K562 (cell line): ENCODE data around the gene ZNF71. TPM values are rescaled to one million over a fixed set of nuclear protein-coding genes. Genes with fewer than 3 reads are reported as not detected.
A peak's percentile ranks its signal among the peaks of the same experiment; 100 is the strongest.

Source experiments
- ATAC-seq: fragments of 200-7000 bp; cut with Tn5 transposase; 3 replicates; pipeline ENCODE4 v1.9.1; 2020; ENCODE audit warnings: moderate library complexity
- BruUV-seq: library from RNA; stranded (reverse); fragments of 400-500 nt; replicated peaks from 2 replicates; lab custom pipeline; 2021; lab: Mats Ljungman, UMichigan
- CTCF ChIA-PET: fragments of 300-600 bp; formaldehyde crosslinking; extraction: SDS; loops from one replicate; lab custom pipeline; 2021; ENCODE audit warnings: low intra/inter-chr PET ratio; lab: Yijun Ruan, JAX
- POLR2A ChIA-PET: fragments of 300-600, 350-650 bp; sonication (Branson Sonifier 250); formaldehyde crosslinking; extraction: SDS; loops from one replicate; lab custom pipeline; 2021; ENCODE audit warnings: antibody characterized with exemption, inconsistent platforms; lab: Yijun Ruan, JAX
- DNase-seq, 4 experiments: peaks; one replicate each; pipeline versions ENCODE4 v3.0.0 to v3.0.0-alpha.2; 2011 to 2018; ENCODE audit warnings: low spot score in 3 of 4, mixed read lengths in 3 of 4; ENCODE audit errors: extremely low read depth in 1 of 4
- FAIRE-seq: peaks from 2 replicates; lab custom pipeline; 2011; peaks lifted over from hg19 to GRCh38; lab: Jason Lieb, UNC
- H2AFZ ChIP-seq: 2 replicates; pipeline ENCODE4 v1.6.0; 2011; ENCODE audit warnings: low read depth, low read length, control low read depth, inconsistent platforms
- H3K27ac ChIP-seq: fragments of 200-600 bp; 3 replicates; pipeline ENCODE4 v1.8.0; 2011; ENCODE audit warnings: low read depth, mild to moderate bottlenecking, control low read depth, inconsistent platforms, low read length, moderate library complexity, mixed read lengths; ENCODE audit errors: extremely low read depth
- H3K27me3 ChIP-seq, 2 experiments: fragments of 300-600 bp in 1 of 2; 2 replicates in 1 of 2; 3 replicates in 1 of 2; pipeline versions ENCODE4 v1.6.0 to v1.8.0; 2011; ENCODE audit warnings: inconsistent platforms in 2 of 2, low read length in 2 of 2, mild to moderate bottlenecking in 1 of 2, mixed read lengths in 1 of 2, moderate library complexity in 1 of 2; ENCODE audit not compliant: control insufficient read depth in 2 of 2, insufficient read depth in 2 of 2
- H3K36me3 ChIP-seq: fragments of 300-600 bp; 3 replicates; pipeline ENCODE4 v1.8.0; 2011; ENCODE audit warnings: mild to moderate bottlenecking, low read length, inconsistent platforms; ENCODE audit not compliant: control insufficient read depth, insufficient read depth
- H3K4me1 ChIP-seq, 2 experiments: fragments of 200-600 bp in 1 of 2; replicated peaks in 1 of 2; 2 replicates in 1 of 2; 3 replicates in 1 of 2; pipeline versions ENCODE4 v1.5.1 to v1.8.0; 2011; ENCODE audit warnings: inconsistent platforms in 2 of 2, low read length in 2 of 2, mild to moderate bottlenecking in 1 of 2, mixed read lengths in 1 of 2, moderate library complexity in 1 of 2; ENCODE audit not compliant: control insufficient read depth in 2 of 2, insufficient read depth in 2 of 2
- H3K4me2 ChIP-seq: 2 replicates; pipeline ENCODE4 v1.6.1; 2011; ENCODE audit warnings: low read length, control low read depth, inconsistent platforms, mixed read lengths; ENCODE audit not compliant: insufficient read depth
- H3K4me3 ChIP-seq: fragments of 200-600 bp; sonication (generic), shearing (Covaris generic); 2 replicates; pipeline ENCODE4 v1.5.1; 2016; ENCODE audit warnings: control low read depth, inconsistent platforms
- H3K79me2 ChIP-seq: fragments of 200-600 bp; 3 replicates; pipeline ENCODE4 v1.8.0; 2011; ENCODE audit warnings: low read length, inconsistent platforms; ENCODE audit not compliant: control insufficient read depth, insufficient read depth
- H3K9ac ChIP-seq, 2 experiments: 2 replicates each; pipeline versions ENCODE4 v1.6.0 to v1.6.1; 2011; ENCODE audit warnings: low read depth in 2 of 2, low read length in 2 of 2, control low read depth in 1 of 2, inconsistent platforms in 1 of 2, mild to moderate bottlenecking in 1 of 2, mixed read lengths in 1 of 2; ENCODE audit not compliant: insufficient read depth in 1 of 2
- H3K9me1 ChIP-seq: one replicate; pipeline ENCODE4 v1.6.0; 2011; ENCODE audit warnings: inconsistent platforms, mild to moderate bottlenecking, low read length, moderate library complexity; ENCODE audit not compliant: control insufficient read depth, insufficient read depth
- H3K9me3 ChIP-seq: replicated peaks from 2 replicates; pipeline ENCODE4 v1.5.1; 2011; ENCODE audit warnings: low read depth, low read length, inconsistent platforms; ENCODE audit not compliant: control insufficient read depth, insufficient read depth
- H4K20me1 ChIP-seq: replicated peaks from 2 replicates; pipeline ENCODE4 v1.6.1; 2011; ENCODE audit warnings: low read length, inconsistent platforms, mixed read lengths; ENCODE audit not compliant: control insufficient read depth, insufficient read depth
- CC2D1A ChIP-seq: fragments of 450-650 bp; IDR thresholded peaks from 2 replicates; pipeline ENCODE4 v1.6.1; 2017; ENCODE audit warnings: mild to moderate bottlenecking
- GABPA ChIP-seq: fragments of 200-800 bp; sonication (Bioruptor generic); conservative IDR thresholded peaks from 2 replicates; pipeline ENCODE4 v1.6.1; 2016; ENCODE audit warnings: low read depth, missing genetic modification characterization, missing compliant biosample characterization
- GABPB1 ChIP-seq: sonication (generic); formaldehyde crosslinking; IDR thresholded peaks from 2 replicates; pipeline ENCODE4 v1.8.0; 2022; ENCODE audit warnings: mild to moderate bottlenecking, missing genetic modification reagents
- HCFC1 ChIP-seq: IDR thresholded peaks from 2 replicates; pipeline ENCODE4 v1.6.1; 2012; ENCODE audit warnings: low read depth, low read length, improper control_type of control experiment
- HDAC8 ChIP-seq: fragments of 450-650 bp; IDR thresholded peaks from 2 replicates; pipeline ENCODE4 v1.6.1; 2016; ENCODE audit warnings: mild to moderate bottlenecking, missing genetic modification characterization, moderate library complexity, missing compliant biosample characterization
- NRF1 ChIP-seq, 2 experiments: fragments of 450-650 bp; IDR thresholded peaks in 1 of 2; conservative IDR thresholded peaks in 1 of 2; 2 replicates each; pipeline ENCODE4 v1.6.1; 2014; ENCODE audit warnings: mild to moderate bottlenecking in 2 of 2
- RBM22 ChIP-seq: fragments of 200-400 bp; formaldehyde crosslinking; IDR thresholded peaks from 2 replicates; pipeline ENCODE4 v1.6.1; 2018; ENCODE audit warnings: low read length, low read depth; ENCODE audit not compliant: poor library complexity, severe bottlenecking
- TAF15 ChIP-seq: fragments of 200-400 bp; formaldehyde crosslinking; IDR thresholded peaks from 2 replicates; pipeline ENCODE4 v1.6.1; 2017; ENCODE audit warnings: mild to moderate bottlenecking, low read depth, low read length, moderate library complexity
- ZNF143 ChIP-seq: sonication (generic); formaldehyde crosslinking; IDR thresholded peaks from 2 replicates; pipeline ENCODE4 v1.9.0; 2022; ENCODE audit warnings: mild to moderate bottlenecking, missing genetic modification reagents
- WGBS: fragments of 100-300 bp; shearing (Covaris generic); methylation state at CpG from one replicate; pipeline ENCODE4 v1.1.6; 2016; ENCODE audit warnings: low coverage, mixed read lengths; ENCODE audit not compliant: insufficient coverage; ENCODE audit errors: missing lambda C conversion rate; 5-methylcytosine and 5-hydroxymethylcytosine counted together
- in situ Hi-C: fragments of 300-500 bp; cut with MboI; formaldehyde crosslinking; loops from 4 replicates; pipeline ENCODE4 v1.15.0; 2018; ENCODE audit warnings: inconsistent platforms, mixed read lengths
- intact Hi-C: fragments of 100-400 bp; cut with micrococcal nuclease; formaldehyde crosslinking; loops from 2 replicates; pipeline ENCODE4 v1.14.2; 2022
- polyA plus RNA-seq, 8 experiments: library from polyadenylated mRNA; depleted of rRNA in 4 of 8; stranded (reverse) in 5 of 8; unstranded in 3 of 8; fragments of >200 nt; fragmentation: Nextera tagmentation in 2 of 8; fragmentation: Illumina TruSeq in 1 of 8; extraction: Ambion mirVana in 2 of 8; extraction: Trizol in 1 of 8; gene quantifications; 2 replicates each; pipeline versions ENCODE4 v1.2.1 to v1.2.3, GENCODE V29; 2011 to 2014; ENCODE audit warnings: inconsistent platforms in 1 of 8, missing spikeins in 1 of 8
- total RNA-seq, 7 experiments: library from RNA; depleted of rRNA in 6 of 7; stranded (reverse); fragments of >200 nt in 6 of 7; fragmentation: Illumina TruSeq in 2 of 7; extraction: Trizol in 2 of 7; gene quantifications; 2 replicates each; pipeline versions ENCODE4 v1.2.1 to v1.2.3, GENCODE V29; 2011 to 2021; ENCODE audit warnings: low replicate concordance in 1 of 7
- TF ChIP-seq, protein P1 (sequence below): sonication (generic); formaldehyde crosslinking; IDR thresholded peaks from 2 replicates; pipeline ENCODE4 v1.8.1; 2023; ENCODE audit warnings: mild to moderate bottlenecking, missing genetic modification reagents

ZNF71 gene
- total and polyA plus RNA-seq, 9 of the 15 experiments (the other 6 are each of a cell fraction or from before 2014, with no cell fraction given), result 0.04 to 0.13 (median 0.06) TPM; not detected in 4

DNA sequence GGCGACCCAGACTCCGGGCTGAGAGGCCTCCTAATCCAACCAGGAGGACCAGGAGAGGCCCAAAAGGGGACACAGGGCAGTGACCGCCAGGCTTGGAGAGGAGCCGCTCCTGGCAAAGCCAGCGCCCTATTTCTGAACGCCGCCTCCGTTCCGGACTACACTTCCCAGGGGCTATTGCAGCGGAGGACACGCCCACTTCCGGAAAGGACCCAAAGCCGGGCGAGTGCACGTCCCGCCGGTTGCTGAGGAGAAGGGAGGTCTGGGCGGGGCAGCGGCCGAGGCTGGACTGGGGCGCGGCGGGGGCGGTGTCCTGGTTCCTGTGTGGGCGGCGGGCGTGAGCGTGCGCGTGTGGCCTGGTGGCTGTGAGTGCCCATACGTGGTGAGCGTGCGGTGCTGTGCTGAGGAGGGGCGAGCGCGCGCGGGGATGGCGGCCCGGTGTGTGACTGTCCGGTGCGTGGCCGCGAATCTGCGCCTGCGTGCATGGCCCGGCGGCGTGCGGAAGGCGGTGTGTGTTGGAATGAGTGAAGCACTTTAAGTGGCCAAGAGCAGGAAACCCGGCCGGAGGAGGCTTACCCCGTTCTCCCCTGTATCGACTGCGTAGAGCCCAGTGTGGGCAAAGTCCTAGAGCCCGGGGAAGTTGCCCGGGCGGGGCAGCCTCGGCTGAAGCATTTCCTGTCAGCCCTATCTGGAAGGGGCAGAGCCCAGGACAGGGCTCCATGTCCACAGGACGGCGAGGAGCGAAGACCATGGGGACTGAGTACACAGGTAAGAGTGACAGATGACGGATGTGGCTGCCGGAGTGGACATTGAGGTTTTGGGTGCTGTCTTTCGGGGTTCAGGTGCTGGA, 27.6 kb upstream of the ZNF71 start, which contains the start of gene ZNF470:
TSS of gene ZNF470 (plus strand) at position 195 of the 847 bp plus-strand sequence. CDS start 2,844 bp downstream, outside the sequence.
- H3K9me1 ChIP-seq, result no peaks in the 10 kb centered on the region
- POLR2A ChIA-PET, result no interaction called here
- no peaks in the 10 kb centered on the region for H3K79me2 ChIP-seq
- CTCF ChIA-PET, result no interaction called here
- H2AFZ ChIP-seq, result no peak within 1 kb of the TSS
- H3K27me3 ChIP-seq, result no peaks in the 10 kb centered on the region
- H3K9me3 ChIP-seq, result peaks cover 2% of the 10 kb centered on the region; the same call in 1 of the 2 replicates
- WGBS, result 9% methylated on average over 35 of the region's 66 CpGs
- no TSS peak for BruUV-seq
- peaks cover 0 to 8% of the 10 kb centered on the region in 2 experiments; a peak in 2 of 5 replicates for H3K4me1 ChIP-seq
- H3K27ac ChIP-seq, result no peak within 1 kb of the TSS
- no peak for FAIRE-seq
- peak; percentile 18 to 25 (median 22) for DNase-seq
- in situ Hi-C loops (no loop called here), intact Hi-C loops (no loop called here)
- H3K4me3 ChIP-seq, result no peak within 1 kb of the TSS
- no peak within 1 kb of the TSS for H3K4me2 ChIP-seq
- peak; percentile 80 for ATAC-seq
- no peaks in the 10 kb centered on the region for H3K36me3 ChIP-seq
- H4K20me1 ChIP-seq, result no peaks in the 10 kb centered on the region
- no peak within 1 kb of the TSS for H3K9ac ChIP-seq
- TF ChIP-seq CC2D1A (no peak), GABPB1 (peak; percentile 75; the same call in 1 of the 2 replicates), HDAC8 (tag) (no peak), ZNF143 (peak; percentile 61), GABPA (tag) (0 out of 2 replicates have a peak, but pooled peaks have one; percentile 18), NRF1 (conservative IDR thresholded peaks at IDR 0.05 in 1 of 2, IDR thresholded peaks at IDR 0.05 in 1 of 2) (peak in 1 of 2 experiments; percentile 26; a peak in 1 of 4 replicates), RBM22 (no peak), TAF15 (no peak), HCFC1 (peak; percentile 70)
- TF ChIP-seq, protein P1, sequence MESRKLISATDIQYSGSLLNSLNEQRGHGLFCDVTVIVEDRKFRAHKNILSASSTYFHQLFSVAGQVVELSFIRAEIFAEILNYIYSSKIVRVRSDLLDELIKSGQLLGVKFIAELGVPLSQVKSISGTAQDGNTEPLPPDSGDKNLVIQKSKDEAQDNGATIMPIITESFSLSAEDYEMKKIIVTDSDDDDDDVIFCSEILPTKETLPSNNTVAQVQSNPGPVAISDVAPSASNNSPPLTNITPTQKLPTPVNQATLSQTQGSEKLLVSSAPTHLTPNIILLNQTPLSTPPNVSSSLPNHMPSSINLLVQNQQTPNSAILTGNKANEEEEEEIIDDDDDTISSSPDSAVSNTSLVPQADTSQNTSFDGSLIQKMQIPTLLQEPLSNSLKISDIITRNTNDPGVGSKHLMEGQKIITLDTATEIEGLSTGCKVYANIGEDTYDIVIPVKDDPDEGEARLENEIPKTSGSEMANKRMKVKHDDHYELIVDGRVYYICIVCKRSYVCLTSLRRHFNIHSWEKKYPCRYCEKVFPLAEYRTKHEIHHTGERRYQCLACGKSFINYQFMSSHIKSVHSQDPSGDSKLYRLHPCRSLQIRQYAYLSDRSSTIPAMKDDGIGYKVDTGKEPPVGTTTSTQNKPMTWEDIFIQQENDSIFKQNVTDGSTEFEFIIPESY (CRISPR knock-in tag), result 0 out of 2 replicates have a peak, but pooled peaks have one; percentile 9
